ENCODE data around the gene TBXAS1. TPM values are rescaled to one million over a fixed set of nuclear protein-coding genes. Genes with fewer than 3 reads are reported as not detected.

TBXAS1 gene
- polyA plus RNA-seq, 2 donors: 5.9 to 10.7 TPM

DNA sequence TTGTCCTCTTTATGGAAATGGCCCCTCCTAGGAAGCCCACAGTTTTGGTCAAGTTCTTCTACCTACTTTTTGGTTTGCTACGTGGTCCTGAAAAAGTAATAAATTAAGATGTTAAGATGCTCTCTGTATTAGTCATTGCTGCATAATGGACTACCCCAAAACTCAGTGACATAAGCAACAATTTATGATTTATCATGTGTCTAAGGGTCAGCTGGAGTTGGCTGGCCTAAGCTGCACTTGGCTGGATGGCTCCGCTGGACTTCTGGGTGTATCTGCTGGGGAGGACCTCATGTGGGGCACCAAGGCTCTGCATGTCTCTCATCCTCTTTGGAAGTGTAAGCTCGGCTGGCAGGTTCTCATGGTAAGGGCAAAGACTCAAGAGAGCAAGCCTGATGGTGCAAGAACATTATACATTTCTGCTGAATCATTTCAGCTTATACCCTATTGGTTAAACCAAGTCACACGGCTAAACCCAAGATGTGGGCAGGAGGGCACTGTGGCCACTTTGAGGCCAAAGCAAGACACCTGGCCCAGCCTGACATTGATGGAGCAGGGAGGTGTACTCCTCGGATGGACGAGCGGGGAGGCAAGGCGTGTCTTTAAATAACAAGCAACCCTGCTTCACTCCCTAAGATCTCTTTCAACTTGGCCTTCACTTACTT, 47.7 kb downstream of the TBXAS1 start:
- Histone ChIP-seq H3K4me3 (ENCODE audit: low read depth in 1 of 2, low read length in 2 of 2) (no peak overlapping the region), H3K27ac (ENCODE audit: low read depth in 2 of 2, low read length in 1 of 2) (no peak overlapping the region), H3K4me1 (ENCODE audit: control insufficient read depth in 2 of 2, insufficient read depth in 2 of 2, low read length in 1 of 2) (no peaks in the 10 kb centered on the region), H3K36me3 (ENCODE audit: control insufficient read depth in 2 of 2, insufficient read depth in 2 of 2, low read length in 1 of 2) (no peaks in the 10 kb centered on the region), H3K27me3 (ENCODE audit: control insufficient read depth in 1 of 2, insufficient read depth in 2 of 2, low read length in 2 of 2) (no peaks in the 10 kb centered on the region), H3K9me3 (ENCODE audit: control insufficient read depth in 2 of 2, insufficient read depth in 1 of 2, low read depth in 1 of 2, low read length in 1 of 2) (no peaks in the 10 kb centered on the region)
- 91 to 94% methylated on average over 8 of the region's 8 CpGs for WGBS, 2 donors

DNA sequence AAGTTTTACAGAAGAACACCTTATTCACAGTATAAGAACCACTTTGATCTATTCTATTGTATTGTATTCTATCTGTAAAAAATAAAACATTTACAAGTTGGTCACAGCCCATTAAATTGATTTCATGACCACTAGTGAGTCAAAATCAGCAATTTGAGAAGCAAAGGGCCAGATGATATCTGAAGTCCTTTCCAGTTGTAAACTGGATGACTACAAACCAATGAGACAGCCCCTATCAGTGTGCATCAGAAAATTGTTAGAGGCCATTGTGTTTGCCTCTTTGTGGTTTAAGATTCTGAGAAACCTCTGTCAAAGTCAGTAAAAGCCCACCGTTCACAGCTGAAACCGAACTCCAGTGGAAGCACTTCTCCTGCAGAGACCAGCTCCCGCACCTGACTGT, 54.8 kb downstream of the TBXAS1 start:
- Histone ChIP-seq H3K9me3 (ENCODE audit: control insufficient read depth in 2 of 2, insufficient read depth in 1 of 2, low read depth in 1 of 2, low read length in 1 of 2) (no peaks in the 10 kb centered on the region), H3K4me1 (ENCODE audit: control insufficient read depth in 2 of 2, insufficient read depth in 2 of 2, low read length in 1 of 2) (no peaks in the 10 kb centered on the region), H3K36me3 (ENCODE audit: control insufficient read depth in 2 of 2, insufficient read depth in 2 of 2, low read length in 1 of 2) (no peaks in the 10 kb centered on the region), H3K27ac (ENCODE audit: low read depth in 2 of 2, low read length in 1 of 2) (no peak overlapping the region), H3K4me3 (ENCODE audit: low read depth in 1 of 2, low read length in 2 of 2) (no peak overlapping the region), H3K27me3 (ENCODE audit: control insufficient read depth in 1 of 2, insufficient read depth in 2 of 2, low read length in 2 of 2) (no peaks in the 10 kb centered on the region)
- 88 to 92% methylated on average over 3 of the region's 3 CpGs for WGBS, 2 donors

DNA sequence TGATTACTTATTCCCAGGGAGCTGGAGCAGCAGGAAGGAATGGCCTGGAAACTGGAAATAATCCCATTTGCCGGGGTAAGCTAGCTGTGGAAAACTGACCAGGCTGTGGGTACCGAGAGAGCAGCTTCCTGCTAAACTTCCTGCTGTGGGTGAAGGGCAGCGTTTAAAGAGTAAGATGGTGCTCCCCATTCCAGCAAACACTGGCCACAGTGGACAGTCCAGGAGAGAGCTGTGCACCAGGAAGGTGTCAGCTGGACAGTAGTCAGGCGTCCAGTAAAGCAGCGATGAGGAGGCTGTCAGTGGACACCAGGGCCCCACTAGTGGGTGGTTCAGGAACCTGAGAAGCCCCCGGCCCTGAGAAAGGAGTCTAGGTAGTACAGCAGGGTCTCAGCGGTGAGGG, 55.4 kb downstream of the TBXAS1 start:
- WGBS, 2 donors: 86 to 89% methylated on average over 7 of the region's 7 CpGs
- H3K4me3 ChIP-seq (ENCODE audit: low read depth in 1 of 2, low read length in 2 of 2): no peak overlapping the region
- H3K9me3 ChIP-seq (ENCODE audit: control insufficient read depth in 2 of 2, insufficient read depth in 1 of 2, low read depth in 1 of 2, low read length in 1 of 2): no peaks in the 10 kb centered on the region
- H3K27ac ChIP-seq (ENCODE audit: low read depth in 2 of 2, low read length in 1 of 2): no peak overlapping the region
- no peaks in the 10 kb centered on the region for H3K27me3 ChIP-seq (ENCODE audit: control insufficient read depth in 1 of 2, insufficient read depth in 2 of 2, low read length in 2 of 2)
- no peaks in the 10 kb centered on the region for H3K36me3 ChIP-seq (ENCODE audit: control insufficient read depth in 2 of 2, insufficient read depth in 2 of 2, low read length in 1 of 2)
- no peaks in the 10 kb centered on the region for H3K4me1 ChIP-seq (ENCODE audit: control insufficient read depth in 2 of 2, insufficient read depth in 2 of 2, low read length in 1 of 2)

DNA sequence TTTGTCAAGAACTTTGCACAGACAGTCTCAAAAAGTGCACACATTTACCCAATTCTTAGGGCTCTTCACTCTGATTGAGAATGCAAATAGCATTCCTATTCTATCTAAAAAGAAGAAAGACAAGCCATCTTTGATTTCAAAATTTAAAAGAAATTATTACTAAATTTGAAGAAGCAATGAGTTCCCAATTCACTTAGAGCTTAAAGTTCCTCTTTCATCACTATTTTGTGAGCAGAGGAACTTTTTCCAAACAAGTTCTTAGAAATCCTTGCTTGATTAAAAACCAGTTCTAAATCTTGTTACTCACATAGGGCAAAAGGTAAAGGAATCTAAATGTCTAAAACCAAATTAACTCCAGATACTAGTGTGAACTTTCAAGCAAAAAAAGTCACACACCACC, 56.4 kb downstream of the TBXAS1 start:
- Histone ChIP-seq H3K27me3 (ENCODE audit: control insufficient read depth in 1 of 2, insufficient read depth in 2 of 2, low read length in 2 of 2) (no peaks in the 10 kb centered on the region), H3K36me3 (ENCODE audit: control insufficient read depth in 2 of 2, insufficient read depth in 2 of 2, low read length in 1 of 2) (no peaks in the 10 kb centered on the region), H3K4me1 (ENCODE audit: control insufficient read depth in 2 of 2, insufficient read depth in 2 of 2, low read length in 1 of 2) (no peaks in the 10 kb centered on the region), H3K27ac (ENCODE audit: low read depth in 2 of 2, low read length in 1 of 2) (no peak overlapping the region), H3K4me3 (ENCODE audit: low read depth in 1 of 2, low read length in 2 of 2) (no peak overlapping the region), H3K9me3 (ENCODE audit: control insufficient read depth in 2 of 2, insufficient read depth in 1 of 2, low read depth in 1 of 2, low read length in 1 of 2) (no peaks in the 10 kb centered on the region)

DNA sequence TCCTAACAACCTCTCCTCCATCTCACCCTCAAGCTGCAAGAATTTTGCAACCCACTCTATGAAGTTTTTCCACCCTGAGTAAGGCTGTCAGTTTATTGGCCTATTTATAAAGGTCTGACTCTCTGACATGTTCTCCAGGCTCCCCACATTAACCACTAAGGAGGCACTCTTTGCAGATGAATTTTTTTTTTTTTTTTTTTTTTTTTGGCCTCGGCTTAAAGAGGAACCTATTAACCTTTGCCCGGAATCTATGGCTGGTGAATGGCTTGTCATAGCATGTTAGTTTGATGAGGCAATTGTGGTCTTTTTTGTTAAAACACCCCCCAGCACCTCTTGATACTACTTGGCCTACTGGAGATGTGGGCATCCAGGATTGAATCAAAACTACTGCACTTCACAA, 57.1 kb downstream of the TBXAS1 start:
- Histone ChIP-seq H3K27ac (ENCODE audit: low read depth in 2 of 2, low read length in 1 of 2) (no peak overlapping the region), H3K36me3 (ENCODE audit: control insufficient read depth in 2 of 2, insufficient read depth in 2 of 2, low read length in 1 of 2) (no peaks in the 10 kb centered on the region), H3K4me1 (ENCODE audit: control insufficient read depth in 2 of 2, insufficient read depth in 2 of 2, low read length in 1 of 2) (no peaks in the 10 kb centered on the region), H3K27me3 (ENCODE audit: control insufficient read depth in 1 of 2, insufficient read depth in 2 of 2, low read length in 2 of 2) (no peaks in the 10 kb centered on the region), H3K4me3 (ENCODE audit: low read depth in 1 of 2, low read length in 2 of 2) (no peak overlapping the region), H3K9me3 (ENCODE audit: control insufficient read depth in 2 of 2, insufficient read depth in 1 of 2, low read depth in 1 of 2, low read length in 1 of 2) (no peaks in the 10 kb centered on the region)
- WGBS, 2 donors: 43 to 44% methylated on average over 2 of the region's 2 CpGs

DNA sequence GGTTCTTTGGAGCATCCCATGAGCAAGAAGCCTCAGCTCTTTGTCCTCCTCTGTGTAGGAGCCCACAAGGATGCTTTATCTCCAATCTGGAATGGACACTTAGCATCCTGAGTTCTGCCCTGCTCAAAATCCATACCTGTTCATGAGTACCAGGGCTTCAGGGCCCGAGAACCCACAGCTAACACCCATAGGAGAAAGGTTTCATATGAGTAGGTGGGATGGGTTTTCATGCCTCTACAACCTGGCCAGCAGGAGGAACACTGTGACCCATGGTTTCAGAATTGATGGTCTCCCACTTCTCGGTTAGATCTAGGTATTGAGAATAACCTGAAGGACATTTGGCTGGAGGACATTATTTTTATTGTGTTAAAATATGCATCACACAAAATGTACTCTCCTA, 57.8 kb downstream of the TBXAS1 start:
- Histone ChIP-seq H3K27ac (ENCODE audit: low read depth in 2 of 2, low read length in 1 of 2) (no peak overlapping the region), H3K27me3 (ENCODE audit: control insufficient read depth in 1 of 2, insufficient read depth in 2 of 2, low read length in 2 of 2) (no peaks in the 10 kb centered on the region), H3K9me3 (ENCODE audit: control insufficient read depth in 2 of 2, insufficient read depth in 1 of 2, low read depth in 1 of 2, low read length in 1 of 2) (no peaks in the 10 kb centered on the region), H3K4me1 (ENCODE audit: control insufficient read depth in 2 of 2, insufficient read depth in 2 of 2, low read length in 1 of 2) (no peaks in the 10 kb centered on the region), H3K4me3 (ENCODE audit: low read depth in 1 of 2, low read length in 2 of 2) (no peak overlapping the region), H3K36me3 (ENCODE audit: control insufficient read depth in 2 of 2, insufficient read depth in 2 of 2, low read length in 1 of 2) (no peaks in the 10 kb centered on the region)
- WGBS, 2 donors: 88 to 92% methylated on average over 2 of the region's 2 CpGs

DNA sequence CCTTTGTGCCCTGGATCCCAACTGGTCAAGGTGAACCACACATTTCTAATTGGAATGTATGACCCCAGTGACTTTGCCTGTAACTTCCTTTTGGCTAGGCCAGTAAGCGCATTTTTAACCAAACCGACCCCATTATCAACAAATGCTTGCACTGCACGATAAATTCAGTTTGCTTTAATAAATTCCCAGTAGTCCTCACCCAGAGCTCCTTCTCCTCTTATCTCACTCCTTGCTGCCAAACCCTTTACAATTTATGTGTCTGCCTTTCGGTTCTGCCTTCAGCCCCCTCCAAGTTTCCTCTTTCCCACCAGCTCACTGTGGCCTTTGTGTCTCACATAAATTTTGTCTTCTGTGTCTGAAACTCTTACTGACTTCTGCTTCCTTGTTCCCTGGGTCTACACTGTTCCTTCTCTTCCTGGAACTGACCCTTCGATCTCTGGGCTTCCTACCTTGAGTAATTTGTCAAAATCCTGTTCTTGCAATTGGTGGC, 59.0 kb downstream of the TBXAS1 start:
- Histone ChIP-seq H3K4me1 (ENCODE audit: control insufficient read depth in 2 of 2, insufficient read depth in 2 of 2, low read length in 1 of 2) (no peaks in the 10 kb centered on the region), H3K27me3 (ENCODE audit: control insufficient read depth in 1 of 2, insufficient read depth in 2 of 2, low read length in 2 of 2) (no peaks in the 10 kb centered on the region), H3K9me3 (ENCODE audit: control insufficient read depth in 2 of 2, insufficient read depth in 1 of 2, low read depth in 1 of 2, low read length in 1 of 2) (no peaks in the 10 kb centered on the region), H3K27ac (ENCODE audit: low read depth in 2 of 2, low read length in 1 of 2) (no peak overlapping the region), H3K36me3 (ENCODE audit: control insufficient read depth in 2 of 2, insufficient read depth in 2 of 2, low read length in 1 of 2) (no peaks in the 10 kb centered on the region), H3K4me3 (ENCODE audit: low read depth in 1 of 2, low read length in 2 of 2) (no peak overlapping the region)
- WGBS, 2 donors: 72 to 84% methylated on average over 5 of the region's 5 CpGs

DNA sequence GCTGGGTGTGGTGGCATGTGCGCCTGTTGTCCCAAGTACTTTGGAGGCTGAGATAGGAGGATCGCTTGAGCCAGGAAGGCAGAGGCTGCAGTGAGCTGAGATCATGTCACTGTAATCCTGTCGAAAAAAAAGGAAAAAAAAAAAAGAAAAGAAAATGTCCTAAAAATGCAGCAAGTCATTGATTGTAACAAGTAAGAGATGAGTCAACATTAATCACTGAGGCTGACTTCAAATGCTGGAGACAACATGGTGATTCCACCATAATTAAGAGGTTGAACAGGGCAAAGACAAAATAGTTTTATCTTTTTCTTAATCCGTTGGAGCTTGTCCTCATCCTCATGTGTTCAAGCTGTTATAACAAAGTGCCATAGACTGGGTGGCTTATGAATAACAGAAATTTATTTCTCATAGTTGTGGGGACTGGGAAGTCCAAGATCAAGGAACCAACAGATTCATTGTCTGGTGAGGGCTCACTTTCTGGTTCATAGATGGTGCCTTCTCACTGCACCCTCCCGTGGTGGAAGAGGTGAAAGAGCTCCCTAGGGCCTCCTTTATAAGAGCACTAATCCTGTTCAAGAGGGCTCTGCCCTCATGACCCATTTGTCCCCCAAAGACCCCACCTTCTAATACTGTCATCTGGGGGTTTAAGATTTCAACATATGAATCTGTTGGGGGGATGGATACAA, 60.3 kb downstream of the TBXAS1 start:
- Histone ChIP-seq H3K27ac (ENCODE audit: low read depth in 2 of 2, low read length in 1 of 2) (no peak overlapping the region), H3K27me3 (ENCODE audit: control insufficient read depth in 1 of 2, insufficient read depth in 2 of 2, low read length in 2 of 2) (no peaks in the 10 kb centered on the region)
- WGBS, 2 donors: 83 to 84% methylated on average over 5 of the region's 5 CpGs

DNA sequence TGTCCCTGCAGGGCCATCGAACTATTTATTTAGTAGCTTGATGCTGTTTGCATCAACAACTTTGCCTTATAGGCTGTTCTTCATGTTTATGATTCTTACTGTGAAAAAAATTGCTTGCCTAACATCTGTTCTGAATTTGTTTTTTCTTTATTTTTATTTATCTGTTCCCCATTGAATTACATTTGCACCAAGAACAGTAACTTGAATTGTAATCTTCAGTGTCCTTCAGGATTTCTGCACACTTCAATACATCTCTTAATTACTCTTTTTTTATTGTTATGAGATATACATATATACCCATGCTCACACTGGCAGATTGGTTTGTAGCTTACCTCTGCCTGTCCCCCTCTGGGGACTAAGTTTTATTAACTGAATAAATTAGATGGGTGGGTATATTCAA, 64.4 kb downstream of the TBXAS1 start:
- H3K9me3 ChIP-seq (ENCODE audit: control insufficient read depth in 2 of 2, insufficient read depth in 1 of 2, low read depth in 1 of 2, low read length in 1 of 2): no peaks in the 10 kb centered on the region
- peaks cover 0 to 3% of the 10 kb centered on the region in 2 donors for H3K4me1 ChIP-seq (ENCODE audit: control insufficient read depth in 2 of 2, insufficient read depth in 2 of 2, low read length in 1 of 2)
- 63 to 67% methylated on average over 1 of the region's 1 CpG for WGBS, 2 donors

More for the DNA sequence above, 60.3 kb downstream of the TBXAS1 start:
- Histone ChIP-seq H3K4me1 (ENCODE audit: control insufficient read depth in 2 of 2, insufficient read depth in 2 of 2, low read length in 1 of 2) (no peaks in the 10 kb centered on the region), H3K9me3 (ENCODE audit: control insufficient read depth in 2 of 2, insufficient read depth in 1 of 2, low read depth in 1 of 2, low read length in 1 of 2) (no peaks in the 10 kb centered on the region), H3K36me3 (ENCODE audit: control insufficient read depth in 2 of 2, insufficient read depth in 2 of 2, low read length in 1 of 2) (no peaks in the 10 kb centered on the region), H3K4me3 (ENCODE audit: low read depth in 1 of 2, low read length in 2 of 2) (no peak overlapping the region)

DNA sequence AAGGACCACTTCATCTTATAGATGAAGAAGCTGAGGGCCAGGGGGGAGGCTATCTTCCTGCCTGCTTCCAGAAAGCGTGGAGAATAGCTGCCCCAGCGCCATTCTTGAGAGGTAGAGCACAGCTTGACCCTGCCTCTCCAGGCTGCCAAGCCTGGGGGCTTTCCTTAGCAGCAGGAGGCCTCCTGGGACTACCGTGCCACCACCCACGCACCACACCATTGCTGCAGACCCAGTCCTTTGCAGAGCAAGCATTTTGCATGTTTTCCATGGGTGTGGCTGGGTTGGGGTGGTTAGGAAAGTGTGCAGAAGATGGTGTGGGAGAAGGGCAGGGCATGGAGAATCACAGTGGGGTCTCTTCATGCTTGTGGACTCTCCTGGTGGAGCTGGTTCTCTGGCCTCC, 64.9 kb downstream of the TBXAS1 start:
- no peaks in the 10 kb centered on the region for H3K36me3 ChIP-seq (ENCODE audit: control insufficient read depth in 2 of 2, insufficient read depth in 2 of 2, low read length in 1 of 2)
- no peaks in the 10 kb centered on the region for H3K27me3 ChIP-seq (ENCODE audit: control insufficient read depth in 1 of 2, insufficient read depth in 2 of 2, low read length in 2 of 2)
- 79% methylated on average over 4 of the region's 4 CpGs for WGBS, 2 donors

More for the DNA sequence above, 64.4 kb downstream of the TBXAS1 start:
- Histone ChIP-seq H3K27ac (ENCODE audit: low read depth in 2 of 2, low read length in 1 of 2) (no peak overlapping the region), H3K36me3 (ENCODE audit: control insufficient read depth in 2 of 2, insufficient read depth in 2 of 2, low read length in 1 of 2) (no peaks in the 10 kb centered on the region), H3K4me3 (ENCODE audit: low read depth in 1 of 2, low read length in 2 of 2) (no peak overlapping the region), H3K27me3 (ENCODE audit: control insufficient read depth in 1 of 2, insufficient read depth in 2 of 2, low read length in 2 of 2) (no peaks in the 10 kb centered on the region)

More for the DNA sequence above, 64.9 kb downstream of the TBXAS1 start:
- Histone ChIP-seq H3K27ac (ENCODE audit: low read depth in 2 of 2, low read length in 1 of 2) (no peak overlapping the region), H3K4me3 (ENCODE audit: low read depth in 1 of 2, low read length in 2 of 2) (no peak overlapping the region), H3K9me3 (ENCODE audit: control insufficient read depth in 2 of 2, insufficient read depth in 1 of 2, low read depth in 1 of 2, low read length in 1 of 2) (no peaks in the 10 kb centered on the region), H3K4me1 (ENCODE audit: control insufficient read depth in 2 of 2, insufficient read depth in 2 of 2, low read length in 1 of 2) (peaks cover 0 to 3% of the 10 kb centered on the region in 2 donors)
